ENCODE data around the gene STX17. TPM values are rescaled to one million over a fixed set of nuclear protein-coding genes. Genes with fewer than 3 reads are reported as not detected.

STX17 gene
- total and polyA plus RNA-seq, 11 donors = 5.8 to 29.1 (median 20.4) TPM

DNA sequence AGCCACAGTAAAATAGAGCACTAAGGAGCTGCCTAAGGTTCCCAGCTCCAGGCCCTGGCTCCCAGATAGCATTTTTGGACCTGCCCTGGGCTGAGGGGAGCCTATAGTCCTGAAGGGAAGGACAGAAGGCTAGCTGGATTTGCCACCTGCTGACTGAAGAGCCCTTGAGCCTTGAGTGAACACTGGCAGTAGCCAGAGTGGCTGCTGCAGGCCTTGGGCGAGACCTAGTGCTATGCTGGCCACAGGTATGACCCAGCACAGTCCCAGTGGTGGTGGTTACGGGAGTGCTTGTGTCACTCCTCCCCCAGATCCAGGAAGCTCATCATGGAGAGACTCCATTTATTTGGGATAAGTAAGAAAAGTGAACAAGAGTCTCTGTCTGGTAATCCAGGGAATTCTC, 10.3 kb upstream of the STX17 start:
- DNase-seq (no peak), ATAC-seq (no peak)
- intact Hi-C loops (cut with DNase I) = no loop called here
- Histone ChIP-seq H3K4me3 (no peak overlapping the region), H3K9me3 (no peaks in the 10 kb centered on the region), H3K36me3 (no peaks in the 10 kb centered on the region), H3K27ac (no peak overlapping the region), H3K4me1 (no peaks in the 10 kb centered on the region), H3K27me3 (no peaks in the 10 kb centered on the region)
- no peak for TF ChIP-seq POLR2A (IDR thresholded peaks at IDR 0.05)
- TF ChIP-seq, protein P1, sequence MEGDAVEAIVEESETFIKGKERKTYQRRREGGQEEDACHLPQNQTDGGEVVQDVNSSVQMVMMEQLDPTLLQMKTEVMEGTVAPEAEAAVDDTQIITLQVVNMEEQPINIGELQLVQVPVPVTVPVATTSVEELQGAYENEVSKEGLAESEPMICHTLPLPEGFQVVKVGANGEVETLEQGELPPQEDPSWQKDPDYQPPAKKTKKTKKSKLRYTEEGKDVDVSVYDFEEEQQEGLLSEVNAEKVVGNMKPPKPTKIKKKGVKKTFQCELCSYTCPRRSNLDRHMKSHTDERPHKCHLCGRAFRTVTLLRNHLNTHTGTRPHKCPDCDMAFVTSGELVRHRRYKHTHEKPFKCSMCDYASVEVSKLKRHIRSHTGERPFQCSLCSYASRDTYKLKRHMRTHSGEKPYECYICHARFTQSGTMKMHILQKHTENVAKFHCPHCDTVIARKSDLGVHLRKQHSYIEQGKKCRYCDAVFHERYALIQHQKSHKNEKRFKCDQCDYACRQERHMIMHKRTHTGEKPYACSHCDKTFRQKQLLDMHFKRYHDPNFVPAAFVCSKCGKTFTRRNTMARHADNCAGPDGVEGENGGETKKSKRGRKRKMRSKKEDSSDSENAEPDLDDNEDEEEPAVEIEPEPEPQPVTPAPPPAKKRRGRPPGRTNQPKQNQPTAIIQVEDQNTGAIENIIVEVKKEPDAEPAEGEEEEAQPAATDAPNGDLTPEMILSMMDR (IDR thresholded peaks at IDR 0.05) = no peak
- 83 to 96% (median 93%) methylated on average over 2 of the region's 2 CpGs for WGBS, 4 donors

DNA sequence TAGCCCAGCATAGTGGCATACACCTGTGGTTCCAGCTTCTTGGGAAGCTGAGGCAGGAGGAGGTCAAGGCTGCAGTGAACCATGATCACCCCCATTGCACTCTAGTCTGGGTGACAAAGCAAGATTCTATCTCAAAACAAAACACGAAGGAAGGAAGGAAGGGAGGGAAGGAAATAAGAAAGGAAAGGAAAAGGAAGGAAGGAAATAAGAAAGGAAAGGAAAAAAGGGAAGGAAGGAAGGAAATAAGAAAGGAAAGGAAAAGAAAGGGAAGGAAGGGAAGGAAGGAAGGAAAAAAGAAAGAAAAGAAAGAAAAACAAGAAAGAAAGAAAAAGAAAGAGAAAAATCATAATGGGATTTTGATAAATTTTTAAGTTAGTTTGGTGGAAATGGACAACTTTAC, 3.1 kb upstream of the STX17 start:
- no peak overlapping the region for H3K27ac ChIP-seq
- TF ChIP-seq, protein P1 (IDR thresholded peaks at IDR 0.05) = no peak
- TF ChIP-seq POLR2A (IDR thresholded peaks at IDR 0.05) = no peak
- H3K36me3 ChIP-seq = no peaks in the 10 kb centered on the region
- intact Hi-C loops (cut with DNase I) = loop anchor here in 2 of 10 donors (5.0 kb wide), 1 partner anchor 76 kb away; no protein-coding TSS in a partner anchor
- 64 to 82% (median 69%) methylated on average over 1 of the region's 1 CpG for WGBS, 4 donors
- ATAC-seq = no peak
- no peak overlapping the region for H3K4me3 ChIP-seq
- H3K27me3 ChIP-seq = no peaks in the 10 kb centered on the region
- no peak for DNase-seq
- H3K9me3 ChIP-seq = no peaks in the 10 kb centered on the region
- peaks cover 0 to 20% (median 12%) of the 10 kb centered on the region in 12 donors for H3K4me1 ChIP-seq

DNA sequence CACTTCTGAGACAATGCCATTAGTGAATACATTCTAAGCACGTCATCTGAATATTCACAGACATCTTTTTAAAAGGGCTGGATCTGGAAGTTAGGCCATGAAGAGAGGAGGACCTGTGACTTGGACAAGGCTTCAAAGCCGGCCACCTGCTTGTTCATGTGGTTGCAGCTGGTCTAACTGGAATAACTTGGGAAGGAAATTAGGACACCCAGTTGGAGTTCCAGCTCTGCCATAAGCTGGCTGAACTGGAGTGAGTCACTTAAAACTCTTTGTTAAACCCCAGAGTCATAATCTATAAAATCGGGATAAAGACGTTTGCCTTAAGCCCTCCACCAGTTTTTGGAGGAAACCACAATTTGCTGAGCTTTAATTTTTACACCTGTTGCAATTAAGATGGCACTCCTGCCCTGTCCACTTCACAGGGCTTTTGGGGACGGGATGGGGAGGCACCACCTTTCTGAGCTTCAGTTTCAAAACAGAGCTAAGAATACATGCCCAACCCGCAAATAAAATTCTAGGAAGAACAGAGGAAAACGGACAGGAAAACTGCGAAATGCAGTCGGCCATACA, 536 bp upstream of the STX17 start:
- H3K4me3 ChIP-seq = peak overlapping the region; percentile 62 to 100 (median 92)
- no peaks in the 10 kb centered on the region for H3K9me3 ChIP-seq
- ATAC-seq (no peak), DNase-seq (no peak)
- H3K27me3 ChIP-seq = no peaks in the 10 kb centered on the region
- WGBS, 4 donors = 30 to 37% (median 34%) methylated on average over 9 of the region's 9 CpGs
- peak overlapping the region in 11 of 12 donors; percentile 91 to 99 (median 96) for H3K27ac ChIP-seq
- TF ChIP-seq, protein P1 (IDR thresholded peaks at IDR 0.05) = no peak
- no peak for TF ChIP-seq POLR2A (IDR thresholded peaks at IDR 0.05)
- H3K4me1 ChIP-seq = peaks cover 0 to 27% (median 13%) of the 10 kb centered on the region in 12 donors
- no peaks in the 10 kb centered on the region for H3K36me3 ChIP-seq
- intact Hi-C loops (cut with DNase I) = loop anchor here in 7 of 10 donors (2.0 to 5.0 kb wide), 3 partner anchors 84 to 99 kb away; partner anchors contain the start of gene NR4A3 (in 7 of the 7)

GRCh38 chr9:99907208-99907532, 716 bp downstream of the STX17 start:
- ATAC-seq (no peak), DNase-seq (no peak)
- peak overlapping the region; percentile 62 to 100 (median 92) for H3K4me3 ChIP-seq
- no peaks in the 10 kb centered on the region for H3K9me3 ChIP-seq
- peaks cover 0 to 11% (median 3%) of the 10 kb centered on the region in 9 donors for H3K36me3 ChIP-seq
- TF ChIP-seq, protein P1 (IDR thresholded peaks at IDR 0.05) = no peak
- TF ChIP-seq POLR2A (IDR thresholded peaks at IDR 0.05) = no peak
- peaks cover 0 to 27% (median 13%) of the 10 kb centered on the region in 12 donors for H3K4me1 ChIP-seq
- peak overlapping the region; percentile 90 to 99 (median 96) for H3K27ac ChIP-seq
- 5 to 13% (median 8%) methylated on average over 9 of the region's 9 CpGs for WGBS, 4 donors
- H3K27me3 ChIP-seq = no peaks in the 10 kb centered on the region
- intact Hi-C loops (cut with DNase I) = loop anchor here in 7 of 10 donors (2.0 to 5.0 kb wide), 3 partner anchors 85 to 100 kb away; partner anchors contain the start of gene NR4A3 (in 7 of the 7)
